Measurements from ENCODE around the gene MACF1.
A peak's percentile ranks its signal among the peaks of the same experiment; 100 is the strongest.

Gene MACF1

GRCh38 chr1:39384305-39384704 lies 179.8 kb downstream of the MACF1 start:
- no peak overlapping the region for H3K9ac ChIP-seq (ENCODE audit: low read depth, low read length)
- H3K4me3 ChIP-seq (ENCODE audit: low read depth, low read length) = no peak overlapping the region
- H3K9me3 ChIP-seq (ENCODE audit: control insufficient read depth, insufficient read depth, low read length) = no peaks in the 10 kb centered on the region
- no peak overlapping the region for H3K27ac ChIP-seq (ENCODE audit: low read depth, low read length)
- no peaks in the 10 kb centered on the region for H3K27me3 ChIP-seq (ENCODE audit: control insufficient read depth, insufficient read depth, low read length)
- peaks cover 83% of the 10 kb centered on the region for H3K36me3 ChIP-seq (ENCODE audit: control insufficient read depth, insufficient read depth, low read length)
- no peaks in the 10 kb centered on the region for H3K4me1 ChIP-seq (ENCODE audit: control insufficient read depth, insufficient read depth, low read length)

GRCh38 chr1:39385067-39385988 lies 180.8 kb downstream of the MACF1 start:
- Histone ChIP-seq H3K9me3 (ENCODE audit: control insufficient read depth, insufficient read depth, low read length) (no peaks in the 10 kb centered on the region), H3K27ac (ENCODE audit: low read depth, low read length) (no peak overlapping the region), H3K36me3 (ENCODE audit: control insufficient read depth, insufficient read depth, low read length) (peaks cover 83% of the 10 kb centered on the region), H3K4me1 (ENCODE audit: control insufficient read depth, insufficient read depth, low read length) (no peaks in the 10 kb centered on the region), H3K27me3 (ENCODE audit: control insufficient read depth, insufficient read depth, low read length) (no peaks in the 10 kb centered on the region), H3K9ac (ENCODE audit: low read depth, low read length) (no peak overlapping the region), H3K4me3 (ENCODE audit: low read depth, low read length) (no peak overlapping the region)

GRCh38 chr1:39386997-39387396 lies 182.5 kb downstream of the MACF1 start:
- Histone ChIP-seq H3K36me3 (ENCODE audit: control insufficient read depth, insufficient read depth, low read length) (peaks cover 72% of the 10 kb centered on the region), H3K27me3 (ENCODE audit: control insufficient read depth, insufficient read depth, low read length) (no peaks in the 10 kb centered on the region), H3K27ac (ENCODE audit: low read depth, low read length) (no peak overlapping the region), H3K4me3 (ENCODE audit: low read depth, low read length) (no peak overlapping the region), H3K9ac (ENCODE audit: low read depth, low read length) (no peak overlapping the region), H3K4me1 (ENCODE audit: control insufficient read depth, insufficient read depth, low read length) (peaks cover 9% of the 10 kb centered on the region; the same call in 1 of the 2 replicates), H3K9me3 (ENCODE audit: control insufficient read depth, insufficient read depth, low read length) (no peaks in the 10 kb centered on the region)

GRCh38 chr1:39387452-39387851 lies 183.0 kb downstream of the MACF1 start:
- Histone ChIP-seq H3K9me3 (ENCODE audit: control insufficient read depth, insufficient read depth, low read length) (no peaks in the 10 kb centered on the region), H3K27ac (ENCODE audit: low read depth, low read length) (no peak overlapping the region), H3K9ac (ENCODE audit: low read depth, low read length) (no peak overlapping the region), H3K36me3 (ENCODE audit: control insufficient read depth, insufficient read depth, low read length) (peaks cover 68% of the 10 kb centered on the region), H3K4me1 (ENCODE audit: control insufficient read depth, insufficient read depth, low read length) (peaks cover 14% of the 10 kb centered on the region; the same call in 1 of the 2 replicates), H3K4me3 (ENCODE audit: low read depth, low read length) (no peak overlapping the region), H3K27me3 (ENCODE audit: control insufficient read depth, insufficient read depth, low read length) (no peaks in the 10 kb centered on the region)

- Histone ChIP-seq H3K9me3 (ENCODE audit: control insufficient read depth, insufficient read depth, low read length) (no peaks in the 10 kb centered on the region), H3K27ac (ENCODE audit: low read depth, low read length) (peak overlapping the region; percentile 72), H3K4me3 (ENCODE audit: low read depth, low read length) (no peak overlapping the region), H3K9ac (ENCODE audit: low read depth, low read length) (no peak overlapping the region), H3K4me1 (ENCODE audit: control insufficient read depth, insufficient read depth, low read length) (peaks cover 30% of the 10 kb centered on the region; the same call in 1 of the 2 replicates), H3K27me3 (ENCODE audit: control insufficient read depth, insufficient read depth, low read length) (no peaks in the 10 kb centered on the region), H3K36me3 (ENCODE audit: control insufficient read depth, insufficient read depth, low read length) (peaks cover 32% of the 10 kb centered on the region)
Observed at GRCh38 chr1:39391691-39392679, 187.5 kb downstream of the MACF1 start.

GRCh38 chr1:39392851-39393573 lies 188.5 kb downstream of the MACF1 start:
- H3K4me1 ChIP-seq (ENCODE audit: control insufficient read depth, insufficient read depth, low read length) = peaks cover 36% of the 10 kb centered on the region; the same call in 1 of the 2 replicates

GRCh38 chr1:39393645-39394044 lies 189.2 kb downstream of the MACF1 start:
- peak overlapping the region; percentile 14 for H3K27ac ChIP-seq (ENCODE audit: low read depth, low read length)

More at GRCh38 chr1:39392851-39393573, 188.5 kb downstream of the MACF1 start:
- peak overlapping the region; percentile 72 for H3K27ac ChIP-seq (ENCODE audit: low read depth, low read length)
- H3K27me3 ChIP-seq (ENCODE audit: control insufficient read depth, insufficient read depth, low read length) = no peaks in the 10 kb centered on the region
- peaks cover 21% of the 10 kb centered on the region for H3K36me3 ChIP-seq (ENCODE audit: control insufficient read depth, insufficient read depth, low read length)
- no peak overlapping the region for H3K4me3 ChIP-seq (ENCODE audit: low read depth, low read length)
- H3K9me3 ChIP-seq (ENCODE audit: control insufficient read depth, insufficient read depth, low read length) = no peaks in the 10 kb centered on the region
- no peak overlapping the region for H3K9ac ChIP-seq (ENCODE audit: low read depth, low read length)

GRCh38 chr1:39394059-39394458 lies 189.6 kb downstream of the MACF1 start:
- no peak overlapping the region for H3K9ac ChIP-seq (ENCODE audit: low read depth, low read length)
- H3K9me3 ChIP-seq (ENCODE audit: control insufficient read depth, insufficient read depth, low read length) = no peaks in the 10 kb centered on the region
- peak overlapping the region; percentile 14 for H3K27ac ChIP-seq (ENCODE audit: low read depth, low read length)
- no peak overlapping the region for H3K4me3 ChIP-seq (ENCODE audit: low read depth, low read length)
- no peaks in the 10 kb centered on the region for H3K27me3 ChIP-seq (ENCODE audit: control insufficient read depth, insufficient read depth, low read length)
- H3K36me3 ChIP-seq (ENCODE audit: control insufficient read depth, insufficient read depth, low read length) = peaks cover 15% of the 10 kb centered on the region
- peaks cover 41% of the 10 kb centered on the region; the same call in 1 of the 2 replicates for H3K4me1 ChIP-seq (ENCODE audit: control insufficient read depth, insufficient read depth, low read length)

More at GRCh38 chr1:39393645-39394044, 189.2 kb downstream of the MACF1 start:
- no peaks in the 10 kb centered on the region for H3K9me3 ChIP-seq (ENCODE audit: control insufficient read depth, insufficient read depth, low read length)
- H3K27me3 ChIP-seq (ENCODE audit: control insufficient read depth, insufficient read depth, low read length) = no peaks in the 10 kb centered on the region
- H3K4me3 ChIP-seq (ENCODE audit: low read depth, low read length) = no peak overlapping the region
- peaks cover 15% of the 10 kb centered on the region for H3K36me3 ChIP-seq (ENCODE audit: control insufficient read depth, insufficient read depth, low read length)
- H3K9ac ChIP-seq (ENCODE audit: low read depth, low read length) = no peak overlapping the region
- peaks cover 41% of the 10 kb centered on the region; the same call in 1 of the 2 replicates for H3K4me1 ChIP-seq (ENCODE audit: control insufficient read depth, insufficient read depth, low read length)

GRCh38 chr1:39394598-39394997 lies 190.1 kb downstream of the MACF1 start:
- H3K9ac ChIP-seq (ENCODE audit: low read depth, low read length) = no peak overlapping the region
- peaks cover 41% of the 10 kb centered on the region; the same call in 1 of the 2 replicates for H3K4me1 ChIP-seq (ENCODE audit: control insufficient read depth, insufficient read depth, low read length)

GRCh38 chr1:39395357-39395831 lies 190.9 kb downstream of the MACF1 start:
- Histone ChIP-seq H3K27me3 (ENCODE audit: control insufficient read depth, insufficient read depth, low read length) (no peaks in the 10 kb centered on the region), H3K4me1 (ENCODE audit: control insufficient read depth, insufficient read depth, low read length) (peaks cover 41% of the 10 kb centered on the region; the same call in 1 of the 2 replicates), H3K27ac (ENCODE audit: low read depth, low read length) (peak overlapping the region; percentile 60), H3K4me3 (ENCODE audit: low read depth, low read length) (no peak overlapping the region), H3K9ac (ENCODE audit: low read depth, low read length) (no peak overlapping the region), H3K9me3 (ENCODE audit: control insufficient read depth, insufficient read depth, low read length) (no peaks in the 10 kb centered on the region), H3K36me3 (ENCODE audit: control insufficient read depth, insufficient read depth, low read length) (peaks cover 1% of the 10 kb centered on the region; the same call in 1 of the 2 replicates)

More at GRCh38 chr1:39394598-39394997, 190.1 kb downstream of the MACF1 start:
- Histone ChIP-seq H3K27ac (ENCODE audit: low read depth, low read length) (peak overlapping the region; percentile 60), H3K4me3 (ENCODE audit: low read depth, low read length) (no peak overlapping the region), H3K36me3 (ENCODE audit: control insufficient read depth, insufficient read depth, low read length) (peaks cover 9% of the 10 kb centered on the region), H3K27me3 (ENCODE audit: control insufficient read depth, insufficient read depth, low read length) (no peaks in the 10 kb centered on the region), H3K9me3 (ENCODE audit: control insufficient read depth, insufficient read depth, low read length) (no peaks in the 10 kb centered on the region)
